CD4-positive, alpha-beta T cell treated with Interleukin-6 for 4 hours (primary cell): ENCODE results near the gene SMAD6.
"Not testable (repeated sequence)": the region's sequence is repeated elsewhere in the genome, so short reads cannot be mapped to it uniquely, and the experiment has no call there.

Experiments used
- DNase-seq: peaks from one replicate; pipeline ENCODE4 v3.0.0-alpha.2; 2020; ENCODE audit warnings: mixed read lengths

SMAD6 gene

DNA sequence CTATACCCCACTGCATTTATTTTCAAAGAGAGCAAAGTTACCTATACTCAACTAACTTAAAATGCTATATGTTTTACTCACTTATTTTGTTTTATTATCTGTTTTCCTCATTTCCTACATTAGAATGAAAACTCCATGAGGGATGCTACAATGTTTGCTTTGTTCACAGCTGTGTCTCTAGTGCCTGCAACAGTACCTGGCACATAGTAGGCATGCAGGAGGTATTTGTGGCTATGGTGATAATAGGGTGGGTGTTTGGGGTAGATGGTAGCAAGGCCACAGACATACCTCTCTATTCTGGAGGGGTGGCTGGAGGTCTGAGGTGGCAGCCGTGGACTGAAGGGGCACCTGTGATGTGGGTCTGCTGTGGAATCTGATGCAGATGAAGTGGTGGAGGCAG is 24.7 kb upstream of the SMAD6 start:
- DNase-seq: no peak

DNA sequence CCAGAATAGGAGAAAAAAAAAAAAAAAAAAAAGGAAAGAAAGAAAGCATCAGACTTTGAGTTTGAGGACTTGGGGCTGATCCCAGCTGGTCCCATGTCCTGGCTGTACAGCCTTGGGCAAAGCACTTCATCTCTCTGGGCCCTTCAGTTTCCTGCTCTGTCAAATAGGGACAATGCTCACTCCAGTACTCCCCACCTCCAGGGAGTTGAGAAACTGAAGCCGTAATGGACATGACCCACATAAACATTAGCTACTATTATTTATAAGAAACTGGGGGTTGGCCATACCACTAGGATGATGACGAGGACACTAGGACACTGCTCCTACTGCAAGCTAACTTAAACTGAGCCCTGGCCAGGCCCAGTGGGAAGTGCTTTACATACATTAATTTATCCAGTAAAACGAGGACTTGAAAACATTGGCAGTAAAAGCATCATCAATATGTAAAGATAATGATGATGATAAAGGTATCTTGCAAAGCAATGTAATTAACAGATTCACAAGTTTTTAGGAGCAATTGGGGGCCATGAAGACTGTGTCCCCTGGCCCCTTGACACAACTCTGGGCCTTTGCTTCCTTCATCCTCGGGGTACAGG is 22.9 kb upstream of the SMAD6 start:
- DNase-seq: no peak

DNA sequence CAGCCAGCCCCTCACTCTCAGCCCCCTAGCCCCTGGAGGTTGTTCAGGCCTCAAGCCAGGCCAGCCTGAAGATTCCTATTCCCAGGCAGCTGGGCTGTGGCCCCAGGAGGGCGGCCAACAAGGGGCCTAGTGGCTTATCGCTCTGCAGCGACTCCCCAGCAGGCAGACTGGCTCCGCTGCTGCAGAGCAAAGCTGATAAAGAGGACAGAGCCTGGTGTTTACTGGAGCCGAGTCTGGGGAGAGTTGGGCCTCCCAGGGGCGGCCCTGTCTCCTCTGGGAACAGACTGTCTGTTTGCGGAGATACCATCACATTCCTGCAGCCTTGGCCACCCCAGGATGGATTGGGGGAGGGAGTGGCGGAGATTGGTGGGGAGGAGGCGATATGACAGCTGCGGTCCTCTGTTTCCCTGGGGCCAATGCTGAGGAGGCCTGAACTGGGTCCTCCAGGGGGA is 22.4 kb upstream of the SMAD6 start:
- no peak for DNase-seq

DNA sequence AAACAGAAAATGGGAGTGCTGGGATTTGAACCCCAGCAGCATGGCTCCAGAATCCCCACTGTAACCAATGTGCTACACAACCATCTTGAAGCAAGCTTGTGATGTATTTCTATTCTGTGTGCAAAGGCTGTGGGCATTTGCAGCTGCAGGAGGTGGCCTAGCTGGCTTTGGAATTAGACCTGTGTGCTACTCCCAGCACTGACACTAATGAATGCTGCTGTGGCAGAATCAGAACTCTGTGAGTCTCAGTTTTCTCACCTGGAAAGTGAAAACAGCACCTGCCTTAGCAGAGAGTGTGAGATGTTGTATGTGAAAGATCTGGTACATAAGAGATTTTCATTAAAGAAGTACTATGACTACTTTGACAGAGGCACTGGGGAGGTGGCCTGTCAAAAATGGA is 21.5 kb upstream of the SMAD6 start:
- DNase-seq: no peak

GRCh38 chr15:66681395-66681794 is 20.6 kb upstream of the SMAD6 start:
- DNase-seq: no peak

- no peak for DNase-seq
These were observed 19.8 kb upstream of the SMAD6 start for GRCh38 chr15:66682246-66682645.

DNA sequence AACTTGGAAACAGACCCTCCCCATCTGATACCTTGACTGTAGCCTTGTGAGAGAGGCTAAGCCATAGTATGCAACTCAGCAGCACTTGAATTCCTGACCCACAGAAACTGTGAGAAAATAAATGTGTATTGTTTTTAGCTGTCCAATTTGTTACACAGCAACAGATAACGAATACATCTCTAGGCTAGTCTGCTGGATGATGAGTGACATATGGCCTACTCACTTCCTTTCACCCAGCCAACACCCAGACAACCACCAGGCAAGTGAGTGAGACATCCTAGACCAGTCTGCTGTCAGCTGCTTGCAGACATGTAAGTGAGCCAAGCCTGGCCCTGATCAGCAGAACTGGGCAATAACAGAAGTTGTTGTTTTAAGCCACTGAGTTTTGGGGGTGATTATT is 19.2 kb upstream of the SMAD6 start:
- no peak for DNase-seq

GRCh38 chr15:66684136-66684681 is 17.8 kb upstream of the SMAD6 start:
- no peak for DNase-seq

DNA sequence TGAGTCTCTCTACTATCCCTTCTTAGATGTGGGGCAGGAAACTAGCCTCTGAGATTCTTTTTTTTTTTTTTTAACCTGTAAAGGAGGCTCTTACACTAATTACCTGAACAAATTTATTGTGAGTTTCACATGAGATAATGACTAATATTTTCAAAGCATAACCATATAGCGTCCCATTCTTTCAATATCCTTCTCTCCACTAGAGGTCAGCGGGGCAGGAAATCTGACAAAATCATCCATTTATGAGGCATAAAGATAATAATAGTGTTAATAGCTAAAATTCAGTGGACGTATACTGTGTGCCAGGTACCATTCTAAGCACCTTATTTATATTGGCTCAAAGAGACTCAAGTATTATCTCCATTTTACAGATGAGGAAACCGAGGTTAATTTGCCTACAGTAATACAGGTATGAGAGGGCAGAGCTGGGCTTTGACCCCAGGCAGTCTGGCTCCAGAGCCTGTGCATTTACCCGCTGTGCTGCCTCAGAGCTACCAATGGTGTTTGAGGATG is 16.3 kb upstream of the SMAD6 start:
- DNase-seq: no peak

GRCh38 chr15:66690912-66691311 is 11.1 kb upstream of the SMAD6 start:
- DNase-seq: not testable (repeated sequence)

DNA sequence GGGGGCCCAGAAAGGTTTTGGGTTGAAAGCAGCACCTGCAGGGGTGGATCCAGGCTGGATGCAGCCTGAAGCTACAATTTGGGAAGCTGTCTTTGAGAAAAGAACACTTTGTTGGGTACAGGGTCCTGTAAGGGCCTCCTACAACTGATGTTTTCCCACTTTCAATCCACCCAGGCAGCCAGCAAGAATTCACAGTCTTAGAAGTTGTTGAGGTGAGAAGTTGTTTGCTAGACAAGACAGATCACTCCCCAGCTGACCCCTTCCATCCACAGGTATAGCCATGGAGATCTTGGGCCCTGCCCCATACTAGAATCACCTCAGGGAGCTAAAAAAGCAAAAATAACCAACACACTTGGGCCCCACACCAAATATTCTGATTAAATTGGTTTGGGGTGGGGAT is 10.3 kb upstream of the SMAD6 start:
- DNase-seq: no peak

DNA sequence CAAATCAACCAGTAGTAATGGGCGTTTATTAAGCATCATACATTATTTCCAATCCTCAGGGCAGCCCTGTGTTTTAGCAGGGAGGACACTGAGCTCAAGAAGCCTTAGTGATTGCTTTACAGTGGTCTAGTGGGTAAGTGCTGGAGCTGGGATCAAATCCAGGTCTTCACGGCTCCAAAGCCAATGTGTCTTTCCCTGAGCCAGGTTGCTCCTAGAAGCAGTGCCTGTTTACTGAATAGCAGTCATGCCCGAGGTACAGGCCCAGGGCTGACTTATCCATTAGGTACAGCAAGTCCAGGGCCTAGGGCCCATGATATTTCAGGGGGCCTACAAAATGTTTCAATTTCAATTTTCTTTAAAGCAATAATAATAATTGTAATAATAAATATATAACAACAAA is 9.6 kb upstream of the SMAD6 start:
- DNase-seq: no peak

DNA sequence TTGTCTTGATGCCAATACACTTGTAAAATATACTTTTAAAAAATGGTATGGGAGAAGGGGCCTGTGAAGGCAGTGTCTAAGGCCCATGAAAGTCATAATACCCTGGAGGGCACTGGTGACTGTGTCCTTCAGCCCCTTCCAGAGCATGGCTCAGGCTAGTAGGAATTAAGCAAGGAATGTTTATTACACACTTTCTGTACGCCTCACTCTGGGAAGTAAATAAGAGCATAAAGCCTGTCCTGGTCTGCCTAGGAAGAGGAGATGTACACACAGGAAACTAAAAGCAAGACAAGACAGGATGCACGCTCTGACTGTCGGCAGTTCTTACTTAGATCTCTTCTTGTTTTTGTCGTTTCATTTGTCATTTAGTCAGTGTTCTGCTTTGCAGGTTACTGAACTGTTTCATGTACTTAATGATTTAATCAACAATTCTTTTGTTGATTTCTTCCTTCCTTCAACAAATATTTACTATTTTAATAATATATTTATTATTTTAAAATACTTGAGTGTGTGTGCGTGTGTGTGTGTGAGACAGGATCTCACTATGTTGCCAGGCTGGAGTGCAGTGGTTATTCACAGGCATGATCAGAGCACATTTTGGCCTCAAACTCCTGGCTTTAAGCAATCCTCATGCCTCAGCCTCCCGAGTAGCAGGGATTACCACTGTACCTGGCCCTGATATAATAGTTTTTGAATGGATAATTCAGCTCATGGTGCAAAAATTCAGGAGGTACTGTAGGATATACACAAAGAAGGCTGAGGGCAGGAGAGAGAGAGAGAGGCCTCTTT is 9.0 kb upstream of the SMAD6 start:
- DNase-seq: peak; percentile 57

DNA sequence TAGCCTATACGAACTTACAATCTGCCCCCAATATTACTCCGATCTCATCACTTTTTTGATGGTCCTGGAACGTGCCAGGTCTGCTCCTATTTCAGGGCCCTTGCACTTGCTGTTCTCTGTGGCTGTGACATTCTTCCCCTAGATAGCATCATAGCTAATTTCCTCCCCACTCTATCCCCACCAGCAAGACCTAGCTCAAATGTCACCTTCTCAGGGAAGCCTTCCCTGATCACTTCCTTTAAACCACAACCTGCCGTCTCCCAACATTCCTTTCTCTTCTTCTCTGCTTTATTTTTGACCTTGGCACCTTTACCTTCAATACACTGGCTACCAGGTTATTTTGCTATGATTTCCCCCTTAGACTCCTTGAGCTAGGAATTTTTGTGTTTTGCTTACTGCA is 5.3 kb upstream of the SMAD6 start:
- no peak for DNase-seq

DNA sequence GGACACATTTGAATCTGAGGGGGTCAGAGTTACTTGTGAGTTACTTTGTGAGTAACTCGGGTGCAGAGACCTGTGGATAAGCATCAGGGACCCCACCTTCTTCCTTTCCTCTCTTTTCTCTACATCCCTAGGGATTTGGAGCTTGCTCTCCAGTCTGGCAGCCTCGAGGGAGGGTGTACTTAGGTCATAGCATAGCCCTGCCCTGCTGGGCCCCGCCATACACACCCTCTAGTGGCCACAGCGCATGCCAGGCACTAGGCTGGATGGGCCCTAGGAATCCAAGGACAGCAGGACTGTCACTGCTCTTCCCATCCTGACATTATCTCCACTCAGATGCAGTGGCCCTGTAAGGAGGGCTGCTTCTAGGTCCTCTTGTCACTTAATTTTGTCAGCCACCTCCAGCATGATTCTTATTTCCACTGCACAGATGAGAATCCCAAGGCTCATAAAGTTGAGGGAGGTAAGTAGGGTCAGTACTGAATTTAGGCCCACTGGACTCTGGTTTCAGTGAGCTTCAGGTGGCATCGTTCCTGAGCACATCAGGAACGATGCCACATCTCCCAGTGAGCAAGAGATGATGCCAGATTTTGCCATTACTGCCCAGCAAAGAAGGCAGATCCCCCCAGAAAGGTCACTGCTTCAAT is 3.6 kb upstream of the SMAD6 start:
- DNase-seq: peak; percentile 17

DNA sequence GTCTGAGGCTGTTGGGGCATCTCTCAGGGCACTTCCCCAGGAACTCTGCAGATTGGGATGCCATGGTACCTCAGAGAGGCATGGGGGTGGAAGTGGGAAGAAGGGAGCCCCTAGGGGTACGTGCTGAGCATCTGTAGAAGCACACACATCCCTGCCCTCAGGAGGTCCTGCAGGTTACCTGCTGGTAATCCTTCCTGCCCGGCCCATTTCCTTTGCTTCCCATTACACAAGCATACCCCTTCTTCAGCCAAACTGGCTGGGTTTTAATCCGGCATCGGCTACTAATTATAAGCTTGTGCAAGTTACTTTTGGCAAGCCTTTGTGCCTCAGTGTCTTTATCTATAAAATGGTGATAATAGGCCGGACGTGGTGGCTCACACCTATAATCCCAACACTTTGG is 3.1 kb upstream of the SMAD6 start:
- no peak for DNase-seq

- no peak for DNase-seq
These were observed 1.6 kb upstream of the SMAD6 start for GRCh38 chr15:66700412-66700801.

DNA sequence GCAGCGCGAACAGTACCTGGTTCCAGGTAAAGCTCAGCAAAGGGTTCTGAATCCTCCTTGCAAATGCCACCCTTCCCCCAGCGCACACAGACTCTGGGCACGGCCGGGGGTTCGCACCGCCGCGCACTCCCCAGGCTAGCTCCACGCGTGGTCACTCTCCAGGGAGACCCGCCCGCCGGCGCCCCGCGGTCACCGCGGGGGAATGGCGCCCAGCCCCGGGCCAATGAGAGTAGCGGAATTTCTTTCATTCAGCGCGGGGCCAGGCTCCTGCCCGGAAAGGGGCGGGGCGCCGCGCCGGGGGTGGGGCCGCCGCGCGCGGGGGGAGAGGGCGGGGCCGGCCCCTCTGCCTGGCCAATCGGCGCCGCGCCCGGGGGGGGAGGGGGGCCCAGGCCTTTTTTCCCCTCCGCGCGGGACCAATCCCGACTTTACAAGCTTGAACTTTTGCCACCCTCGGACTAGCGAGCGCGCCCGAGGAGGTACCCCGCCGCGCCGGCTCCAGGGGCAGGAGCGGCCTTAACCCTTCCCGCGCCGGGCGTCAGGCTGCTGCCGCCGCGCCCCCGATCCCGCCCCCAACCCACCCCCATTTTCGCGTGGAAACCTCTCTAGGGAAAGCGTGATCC is 1.1 kb upstream of the SMAD6 start:
- DNase-seq: peak; percentile 91

- no peak for DNase-seq
These were observed 508 bp upstream of the SMAD6 start for GRCh38 chr15:66701422-66702034.

GRCh38 chr15:66702787-66703539 is 927 bp downstream of the SMAD6 start:
- DNase-seq: peak; percentile 19

DNA sequence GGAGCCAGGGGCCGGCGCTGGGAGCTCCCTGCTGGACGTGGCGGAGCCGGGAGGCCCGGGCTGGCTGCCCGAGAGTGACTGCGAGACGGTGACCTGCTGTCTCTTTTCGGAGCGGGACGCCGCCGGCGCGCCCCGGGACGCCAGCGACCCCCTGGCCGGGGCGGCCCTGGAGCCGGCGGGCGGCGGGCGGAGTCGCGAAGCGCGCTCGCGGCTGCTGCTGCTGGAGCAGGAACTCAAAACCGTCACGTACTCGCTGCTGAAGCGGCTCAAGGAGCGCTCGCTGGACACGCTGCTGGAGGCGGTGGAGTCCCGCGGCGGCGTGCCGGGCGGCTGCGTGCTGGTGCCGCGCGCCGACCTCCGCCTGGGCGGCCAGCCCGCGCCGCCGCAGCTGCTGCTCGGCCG is 1.5 kb downstream of the SMAD6 start:
- DNase-seq: peak; percentile 12
